ENCODE data around the gene TIAM1.

The TIAM1 gene

DNA sequence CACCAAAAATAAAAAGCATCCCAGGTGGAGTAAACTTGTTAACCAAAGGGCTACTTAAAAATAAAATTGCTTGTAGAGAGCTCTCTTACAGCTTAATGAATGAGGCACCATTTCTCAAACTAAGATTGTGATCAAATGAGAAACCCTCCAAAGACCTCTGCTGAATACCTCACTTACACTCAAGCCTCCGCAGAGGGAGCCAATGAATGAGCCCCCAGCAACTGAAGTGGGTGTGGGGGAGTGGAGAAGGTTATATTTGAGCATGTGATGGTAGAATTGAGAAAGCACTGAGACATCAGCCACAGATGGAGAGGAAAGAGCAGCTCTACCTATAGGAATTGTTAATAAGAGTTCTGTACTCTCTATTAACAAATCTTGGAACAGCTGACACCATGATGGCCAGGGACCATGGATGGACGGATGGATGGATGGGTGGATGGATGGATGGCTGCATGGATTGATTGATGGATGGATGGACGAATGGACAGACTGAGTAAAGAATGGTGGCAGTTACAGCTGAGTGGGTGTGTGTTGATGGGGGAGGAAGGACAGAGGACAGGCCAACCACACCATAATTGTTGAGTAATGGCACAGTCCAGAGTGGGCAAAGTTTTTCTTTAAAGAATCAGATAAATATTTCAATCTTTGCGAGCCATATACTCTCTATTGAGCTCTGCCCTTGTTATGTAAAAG is 20.3 kb upstream of the TIAM1 start:
- TF ChIP-seq, protein P1, sequence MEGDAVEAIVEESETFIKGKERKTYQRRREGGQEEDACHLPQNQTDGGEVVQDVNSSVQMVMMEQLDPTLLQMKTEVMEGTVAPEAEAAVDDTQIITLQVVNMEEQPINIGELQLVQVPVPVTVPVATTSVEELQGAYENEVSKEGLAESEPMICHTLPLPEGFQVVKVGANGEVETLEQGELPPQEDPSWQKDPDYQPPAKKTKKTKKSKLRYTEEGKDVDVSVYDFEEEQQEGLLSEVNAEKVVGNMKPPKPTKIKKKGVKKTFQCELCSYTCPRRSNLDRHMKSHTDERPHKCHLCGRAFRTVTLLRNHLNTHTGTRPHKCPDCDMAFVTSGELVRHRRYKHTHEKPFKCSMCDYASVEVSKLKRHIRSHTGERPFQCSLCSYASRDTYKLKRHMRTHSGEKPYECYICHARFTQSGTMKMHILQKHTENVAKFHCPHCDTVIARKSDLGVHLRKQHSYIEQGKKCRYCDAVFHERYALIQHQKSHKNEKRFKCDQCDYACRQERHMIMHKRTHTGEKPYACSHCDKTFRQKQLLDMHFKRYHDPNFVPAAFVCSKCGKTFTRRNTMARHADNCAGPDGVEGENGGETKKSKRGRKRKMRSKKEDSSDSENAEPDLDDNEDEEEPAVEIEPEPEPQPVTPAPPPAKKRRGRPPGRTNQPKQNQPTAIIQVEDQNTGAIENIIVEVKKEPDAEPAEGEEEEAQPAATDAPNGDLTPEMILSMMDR (IDR thresholded peaks at IDR 0.05; ENCODE audit: low read depth, low read length) = no peak
- no peak for DNase-seq (ENCODE audit: extremely low read depth, low read depth)

DNA sequence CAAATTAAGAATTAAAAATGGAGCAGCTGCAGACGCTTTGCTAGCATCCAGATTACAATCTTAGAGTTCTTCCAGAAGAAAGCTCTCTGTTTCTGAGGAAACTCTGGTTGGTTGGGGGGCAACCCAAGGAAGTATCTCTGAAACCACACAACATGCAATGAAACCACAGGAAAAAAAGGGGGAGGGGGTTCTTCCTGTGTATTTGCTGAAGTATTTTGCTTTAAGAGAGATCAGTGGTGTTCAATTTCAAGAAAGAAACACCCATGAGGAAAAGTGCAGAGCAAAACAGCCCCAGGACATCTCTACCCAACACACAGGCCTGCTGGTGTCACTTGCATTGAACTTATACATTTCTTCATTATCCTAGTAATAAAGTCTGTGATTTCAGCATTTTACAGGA is 19.7 kb upstream of the TIAM1 start:
- no peak for DNase-seq (ENCODE audit: extremely low read depth, low read depth)
- TF ChIP-seq, protein P1 (IDR thresholded peaks at IDR 0.05; ENCODE audit: low read depth, low read length) = no peak

- TF ChIP-seq, protein P1 (IDR thresholded peaks at IDR 0.05; ENCODE audit: low read depth, low read length) = no peak
- no peak for DNase-seq (ENCODE audit: extremely low read depth, low read depth)
Measured at GRCh38 chr21:31360717-31361116, 16.7 kb upstream of the TIAM1 start.

GRCh38 chr21:31358158-31358557 is 14.1 kb upstream of the TIAM1 start:
- TF ChIP-seq, protein P1 (IDR thresholded peaks at IDR 0.05; ENCODE audit: low read depth, low read length) = no peak

GRCh38 chr21:31356440-31356839 is 12.4 kb upstream of the TIAM1 start:
- no peak for DNase-seq (ENCODE audit: extremely low read depth, low read depth)
- TF ChIP-seq, protein P1 (IDR thresholded peaks at IDR 0.05; ENCODE audit: low read depth, low read length) = no peak

More at GRCh38 chr21:31358158-31358557, 14.1 kb upstream of the TIAM1 start:
- DNase-seq (ENCODE audit: extremely low read depth, low read depth) = no peak

GRCh38 chr21:31354604-31355443 is 10.8 kb upstream of the TIAM1 start:
- TF ChIP-seq, protein P1 (IDR thresholded peaks at IDR 0.05; ENCODE audit: low read depth, low read length) = no peak
- DNase-seq (ENCODE audit: extremely low read depth, low read depth) = no peak

DNA sequence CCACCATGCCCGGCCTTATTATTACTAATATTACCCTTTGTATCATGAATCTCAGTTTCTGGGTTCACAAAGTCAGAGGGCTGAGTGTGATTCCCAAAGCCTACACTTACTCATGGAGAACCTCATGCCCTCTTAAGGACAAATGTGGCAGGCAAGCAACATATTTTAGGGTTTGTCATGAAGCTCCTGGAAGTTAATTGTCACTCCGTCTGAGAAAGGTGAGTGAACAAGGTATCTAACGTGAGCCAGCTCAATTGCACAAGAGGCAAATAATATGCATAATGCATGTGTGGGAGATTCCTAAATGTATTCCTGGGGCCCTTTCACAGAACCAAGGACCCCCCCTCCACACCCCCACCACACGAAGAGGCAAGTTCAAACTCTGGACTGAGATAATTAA is 10.1 kb upstream of the TIAM1 start:
- DNase-seq (ENCODE audit: extremely low read depth, low read depth) = no peak
- TF ChIP-seq, protein P1 (IDR thresholded peaks at IDR 0.05; ENCODE audit: low read depth, low read length) = no peak
